HepG2 (cell line): ENCODE measurements around the gene RNASE4. TPM values are rescaled to one million over a fixed set of nuclear protein-coding genes. Genes with fewer than 3 reads are reported as not detected.
A peak's percentile ranks its signal among the peaks of the same experiment; 100 is the strongest.

ENCODE experiments used
- AGO2 ChIP-seq: fragments of 200-400 bp; formaldehyde crosslinking; optimal IDR thresholded peaks from 2 replicates; pipeline ENCODE3; 2017; ENCODE audit warnings: mild to moderate bottlenecking, low read depth, low read length, moderate library complexity
- ATAD3A ChIP-seq: sonication (generic); formaldehyde crosslinking; IDR thresholded peaks from 2 replicates; pipeline ENCODE4 v1.4.0; 2020; ENCODE audit warnings: missing genetic modification reagents
- EP300 ChIP-seq, 3 experiments: sonication (generic) in 1 of 3; formaldehyde crosslinking in 1 of 3; IDR thresholded peaks; 2 replicates each; pipeline versions ENCODE4 v1.5.1 to v1.6.1; 2011 to 2020; ENCODE audit warnings: low read depth in 2 of 3, low read length in 2 of 3, borderline replicate concordance in 1 of 3, improper control_type of control experiment in 1 of 3, mild to moderate bottlenecking in 1 of 3, missing genetic modification reagents in 1 of 3, moderate library complexity in 1 of 3
- HIVEP1 ChIP-seq: sonication (generic); formaldehyde crosslinking; IDR thresholded peaks from 2 replicates; pipeline ENCODE4 v1.4.0; 2020; ENCODE audit warnings: mild to moderate bottlenecking, missing genetic modification reagents
- JUND ChIP-seq: sonication (generic); formaldehyde crosslinking; IDR thresholded peaks from 2 replicates; pipeline ENCODE4 v1.8.0; 2022; ENCODE audit warnings: mild to moderate bottlenecking, missing genetic modification reagents
- MEIS1 ChIP-seq: sonication (generic); formaldehyde crosslinking; IDR thresholded peaks from 2 replicates; pipeline ENCODE4 v1.9.0; 2021; ENCODE audit warnings: mild to moderate bottlenecking, missing genetic modification reagents, moderate library complexity, borderline replicate concordance
- MTF1 ChIP-seq: sonication (generic); formaldehyde crosslinking; IDR thresholded peaks from 2 replicates; pipeline ENCODE4 v1.5.0; 2020; ENCODE audit warnings: missing genetic modification reagents
- MXI1 ChIP-seq: IDR thresholded peaks from 3 replicates; pipeline ENCODE4 v1.6.1; 2012; ENCODE audit warnings: low read depth, low read length, inconsistent platforms, borderline replicate concordance
- NFIB ChIP-seq: sonication (generic); formaldehyde crosslinking; IDR thresholded peaks from 2 replicates; pipeline ENCODE4 v1.9.0; 2021; ENCODE audit warnings: missing genetic modification reagents, mild to moderate bottlenecking, borderline replicate concordance
- SRSF4 ChIP-seq: fragments of 200-400 bp; formaldehyde crosslinking; IDR thresholded peaks from one replicate; pipeline ENCODE4 v1.6.1; 2018; ENCODE audit warnings: mild to moderate bottlenecking, low read depth, low read length, moderate library complexity; ENCODE audit not compliant: poor library complexity, severe bottlenecking
- TGIF2 ChIP-seq: IDR thresholded peaks from 2 replicates; pipeline ENCODE4 v1.6.1; 2016; ENCODE audit warnings: control low read depth, missing compliant biosample characterization
- ZKSCAN1 ChIP-seq: fragments of 150-350 bp; IDR thresholded peaks from 2 replicates; pipeline ENCODE4 v1.6.1; 2014; ENCODE audit warnings: low read length
- ZNF552 ChIP-seq: sonication (generic); formaldehyde crosslinking; IDR thresholded peaks from 2 replicates; pipeline ENCODE4 v1.9.0; 2022; ENCODE audit warnings: missing genetic modification reagents, mild to moderate bottlenecking, borderline replicate concordance
- ZNF816 ChIP-seq: sonication (generic); formaldehyde crosslinking; IDR thresholded peaks from 2 replicates; pipeline ENCODE4 v1.8.0; 2022; ENCODE audit warnings: missing genetic modification reagents, mild to moderate bottlenecking, borderline replicate concordance
- polyA plus RNA-seq, 8 experiments: library from polyadenylated mRNA; depleted of rRNA in 3 of 8; stranded (reverse) in 7 of 8; unstranded in 1 of 8; fragments of >200 nt; fragmentation: Illumina TruSeq in 4 of 8; extraction: Trizol in 4 of 8; gene quantifications; 2 replicates each; pipeline versions ENCODE4 v1.2.1 to v1.2.3, GENCODE V29; 2011 to 2016; ENCODE audit warnings: low read depth in 4 of 8, missing spikeins in 1 of 8, mixed read lengths in 1 of 8; ENCODE audit not compliant: insufficient read depth in 1 of 8
- total RNA-seq, 5 experiments: library from RNA; depleted of rRNA; stranded (reverse); fragments of >200 nt; fragmentation: Illumina TruSeq; extraction: Trizol; gene quantifications; 2 replicates each; pipeline ENCODE4 v1.2.3, GENCODE V29; 2016; ENCODE audit warnings: low read depth in 1 of 5
- TF ChIP-seq, protein P1 (sequence below): sonication (generic); formaldehyde crosslinking; IDR thresholded peaks from 2 replicates; pipeline ENCODE4 v1.5.0; 2020; ENCODE audit warnings: mild to moderate bottlenecking, missing genetic modification reagents, borderline replicate concordance
- TF ChIP-seq, protein P2 (sequence below): sonication (generic); formaldehyde crosslinking; IDR thresholded peaks from 2 replicates; pipeline ENCODE4 v1.8.1; 2022; ENCODE audit warnings: low read depth, mild to moderate bottlenecking, missing genetic modification reagents
- TF ChIP-seq, protein P3 (sequence below): sonication (generic); formaldehyde crosslinking; IDR thresholded peaks from 2 replicates; pipeline ENCODE4 v1.4.0; 2020; ENCODE audit warnings: missing genetic modification reagents
- TF ChIP-seq, protein P4 (sequence below): sonication (generic); formaldehyde crosslinking; IDR thresholded peaks from 2 replicates; pipeline ENCODE4 v1.9.0; 2021; ENCODE audit warnings: missing genetic modification reagents, mild to moderate bottlenecking, borderline replicate concordance

RNASE4 gene
- total and polyA plus RNA-seq, 2 of the 13 experiments (the other 11 are each of a cell fraction or from before 2014, with no cell fraction given) = 109 to 983 TPM

DNA sequence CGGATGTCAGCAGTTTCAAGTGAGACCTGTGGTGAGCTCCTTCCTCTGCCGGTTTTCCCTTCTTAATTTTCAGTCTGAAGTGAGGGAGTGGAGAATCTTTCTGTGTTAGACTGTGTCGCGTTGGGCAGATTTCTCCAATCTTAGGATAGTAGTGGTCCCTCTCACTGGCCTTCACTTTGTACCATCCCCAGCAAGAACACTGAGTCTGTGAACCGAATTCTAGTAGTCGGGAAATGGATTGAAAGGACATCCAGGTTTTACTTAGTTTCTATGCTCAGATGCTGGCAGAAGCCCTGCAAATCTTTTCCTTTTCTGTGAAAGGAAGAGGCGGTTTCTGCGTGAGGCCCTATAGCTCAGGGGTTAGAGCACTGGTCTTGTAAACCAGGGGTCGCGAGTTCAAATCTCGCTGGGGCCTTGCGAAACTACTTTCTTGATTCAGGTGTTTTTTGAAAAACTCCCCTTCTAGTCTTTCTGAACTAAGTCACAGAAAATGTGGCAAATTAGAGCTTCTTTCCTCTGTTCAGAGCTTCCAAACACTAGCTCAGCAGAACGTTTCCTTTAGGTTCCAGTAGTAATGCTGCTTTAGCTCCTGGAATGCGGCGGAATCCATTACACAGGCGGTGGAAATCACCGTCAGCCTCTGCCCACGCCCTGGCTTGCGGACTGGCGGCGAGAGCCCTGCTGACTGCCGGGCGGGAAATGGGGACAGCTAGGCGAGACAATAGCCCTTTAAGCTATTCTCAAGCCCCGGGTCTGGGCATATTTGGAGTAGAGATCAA, 2.8 kb upstream of the RNASE4 start (continued):
- TF ChIP-seq, protein P1, sequence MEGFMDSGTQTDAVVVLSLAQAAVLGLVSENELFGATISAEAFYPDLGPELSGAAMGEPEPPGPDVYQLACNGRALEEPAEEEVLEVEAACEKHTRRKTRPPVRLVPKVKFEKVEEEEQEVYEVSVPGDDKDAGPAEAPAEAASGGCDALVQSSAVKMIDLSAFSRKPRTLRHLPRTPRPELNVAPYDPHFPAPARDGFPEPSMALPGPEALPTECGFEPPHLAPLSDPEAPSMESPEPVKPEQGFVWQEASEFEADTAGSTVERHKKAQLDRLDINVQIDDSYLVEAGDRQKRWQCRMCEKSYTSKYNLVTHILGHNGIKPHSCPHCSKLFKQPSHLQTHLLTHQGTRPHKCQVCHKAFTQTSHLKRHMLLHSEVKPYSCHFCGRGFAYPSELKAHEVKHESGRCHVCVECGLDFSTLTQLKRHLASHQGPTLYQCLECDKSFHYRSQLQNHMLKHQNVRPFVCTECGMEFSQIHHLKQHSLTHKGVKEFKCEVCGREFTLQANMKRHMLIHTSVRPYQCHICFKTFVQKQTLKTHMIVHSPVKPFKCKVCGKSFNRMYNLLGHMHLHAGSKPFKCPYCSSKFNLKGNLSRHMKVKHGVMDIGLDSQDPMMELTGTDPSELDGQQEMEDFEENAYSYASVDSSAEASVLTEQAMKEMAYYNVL (CRISPR knock-in tag) = peak; percentile 95
- TF ChIP-seq, protein P2, sequence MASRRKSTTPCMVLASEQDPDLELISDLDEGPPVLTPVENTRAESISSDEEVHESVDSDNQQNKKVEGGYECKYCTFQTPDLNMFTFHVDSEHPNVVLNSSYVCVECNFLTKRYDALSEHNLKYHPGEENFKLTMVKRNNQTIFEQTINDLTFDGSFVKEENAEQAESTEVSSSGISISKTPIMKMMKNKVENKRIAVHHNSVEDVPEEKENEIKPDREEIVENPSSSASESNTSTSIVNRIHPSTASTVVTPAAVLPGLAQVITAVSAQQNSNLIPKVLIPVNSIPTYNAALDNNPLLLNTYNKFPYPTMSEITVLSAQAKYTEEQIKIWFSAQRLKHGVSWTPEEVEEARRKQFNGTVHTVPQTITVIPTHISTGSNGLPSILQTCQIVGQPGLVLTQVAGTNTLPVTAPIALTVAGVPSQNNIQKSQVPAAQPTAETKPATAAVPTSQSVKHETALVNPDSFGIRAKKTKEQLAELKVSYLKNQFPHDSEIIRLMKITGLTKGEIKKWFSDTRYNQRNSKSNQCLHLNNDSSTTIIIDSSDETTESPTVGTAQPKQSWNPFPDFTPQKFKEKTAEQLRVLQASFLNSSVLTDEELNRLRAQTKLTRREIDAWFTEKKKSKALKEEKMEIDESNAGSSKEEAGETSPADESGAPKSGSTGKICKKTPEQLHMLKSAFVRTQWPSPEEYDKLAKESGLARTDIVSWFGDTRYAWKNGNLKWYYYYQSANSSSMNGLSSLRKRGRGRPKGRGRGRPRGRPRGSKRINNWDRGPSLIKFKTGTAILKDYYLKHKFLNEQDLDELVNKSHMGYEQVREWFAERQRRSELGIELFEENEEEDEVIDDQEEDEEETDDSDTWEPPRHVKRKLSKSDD = peak; percentile 78; the same call in 1 of the 2 replicates
- TF ChIP-seq JUND (CRISPR knock-in tag) (peak; percentile 48; the same call in 1 of the 2 replicates), MXI1 (no peak; the same call in 2 of the 3 replicates), ATAD3A (no peak), NFIB (CRISPR knock-in tag) (no peak), MEIS1 (CRISPR knock-in tag) (no peak), MTF1 (CRISPR knock-in tag) (no peak; the same call in 1 of the 2 replicates), TGIF2 (CRISPR knock-in tag) (no peak), ZKSCAN1 (peak; percentile 46; the same call in 1 of the 2 replicates), SRSF4 (no peak), ZNF552 (CRISPR knock-in tag) (no peak), HIVEP1 (no peak), AGO2 (peak; percentile 66), EP300 (IDR thresholded peaks at IDR 0.05; ENCODE audit: low read depth in 2 of 2, low read length in 2 of 2) (peak in 1 of 2 experiments; percentile 55; a peak in 2 of 4 replicates), EP300 (CRISPR knock-in tag; IDR thresholded peaks at IDR 0.05; ENCODE audit: borderline replicate concordance) (no peak; the same call in 1 of the 2 replicates), ZNF816 (CRISPR knock-in tag) (no peak; the same call in 1 of the 2 replicates)
- TF ChIP-seq, protein P3, sequence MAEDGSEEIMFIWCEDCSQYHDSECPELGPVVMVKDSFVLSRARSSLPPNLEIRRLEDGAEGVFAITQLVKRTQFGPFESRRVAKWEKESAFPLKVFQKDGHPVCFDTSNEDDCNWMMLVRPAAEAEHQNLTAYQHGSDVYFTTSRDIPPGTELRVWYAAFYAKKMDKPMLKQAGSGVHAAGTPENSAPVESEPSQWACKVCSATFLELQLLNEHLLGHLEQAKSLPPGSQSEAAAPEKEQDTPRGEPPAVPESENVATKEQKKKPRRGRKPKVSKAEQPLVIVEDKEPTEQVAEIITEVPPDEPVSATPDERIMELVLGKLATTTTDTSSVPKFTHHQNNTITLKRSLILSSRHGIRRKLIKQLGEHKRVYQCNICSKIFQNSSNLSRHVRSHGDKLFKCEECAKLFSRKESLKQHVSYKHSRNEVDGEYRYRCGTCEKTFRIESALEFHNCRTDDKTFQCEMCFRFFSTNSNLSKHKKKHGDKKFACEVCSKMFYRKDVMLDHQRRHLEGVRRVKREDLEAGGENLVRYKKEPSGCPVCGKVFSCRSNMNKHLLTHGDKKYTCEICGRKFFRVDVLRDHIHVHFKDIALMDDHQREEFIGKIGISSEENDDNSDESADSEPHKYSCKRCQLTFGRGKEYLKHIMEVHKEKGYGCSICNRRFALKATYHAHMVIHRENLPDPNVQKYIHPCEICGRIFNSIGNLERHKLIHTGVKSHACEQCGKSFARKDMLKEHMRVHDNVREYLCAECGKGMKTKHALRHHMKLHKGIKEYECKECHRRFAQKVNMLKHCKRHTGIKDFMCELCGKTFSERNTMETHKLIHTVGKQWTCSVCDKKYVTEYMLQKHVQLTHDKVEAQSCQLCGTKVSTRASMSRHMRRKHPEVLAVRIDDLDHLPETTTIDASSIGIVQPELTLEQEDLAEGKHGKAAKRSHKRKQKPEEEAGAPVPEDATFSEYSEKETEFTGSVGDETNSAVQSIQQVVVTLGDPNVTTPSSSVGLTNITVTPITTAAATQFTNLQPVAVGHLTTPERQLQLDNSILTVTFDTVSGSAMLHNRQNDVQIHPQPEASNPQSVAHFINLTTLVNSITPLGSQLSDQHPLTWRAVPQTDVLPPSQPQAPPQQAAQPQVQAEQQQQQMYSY = peak; percentile 98
- TF ChIP-seq, protein P4, sequence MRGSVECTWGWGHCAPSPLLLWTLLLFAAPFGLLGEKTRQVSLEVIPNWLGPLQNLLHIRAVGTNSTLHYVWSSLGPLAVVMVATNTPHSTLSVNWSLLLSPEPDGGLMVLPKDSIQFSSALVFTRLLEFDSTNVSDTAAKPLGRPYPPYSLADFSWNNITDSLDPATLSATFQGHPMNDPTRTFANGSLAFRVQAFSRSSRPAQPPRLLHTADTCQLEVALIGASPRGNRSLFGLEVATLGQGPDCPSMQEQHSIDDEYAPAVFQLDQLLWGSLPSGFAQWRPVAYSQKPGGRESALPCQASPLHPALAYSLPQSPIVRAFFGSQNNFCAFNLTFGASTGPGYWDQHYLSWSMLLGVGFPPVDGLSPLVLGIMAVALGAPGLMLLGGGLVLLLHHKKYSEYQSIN = no peak
